GM18951 (cell line): ENCODE results near the gene KEAP1.
"Not testable (repeated sequence)": the region's sequence is repeated elsewhere in the genome, so short reads cannot be mapped to it uniquely, and the experiment has no call there.

ENCODE experiments used
- POLR2A ChIP-seq: IDR thresholded peaks from 4 replicates; pipeline ENCODE4 v1.6.1; 2011; ENCODE audit warnings: mild to moderate bottlenecking; ENCODE audit not compliant: insufficient read length, insufficient read depth; ENCODE audit errors: extremely low read depth
- in situ Hi-C: fragments of 300-500 bp; cut with MboI; formaldehyde crosslinking; loops from one replicate; pipeline ENCODE4 v1.12.0; 2022; ENCODE audit warnings: low sequenced_read_pairs, mixed read lengths, inconsistent platforms; ENCODE audit not compliant: unreplicated experiment

Gene KEAP1

DNA sequence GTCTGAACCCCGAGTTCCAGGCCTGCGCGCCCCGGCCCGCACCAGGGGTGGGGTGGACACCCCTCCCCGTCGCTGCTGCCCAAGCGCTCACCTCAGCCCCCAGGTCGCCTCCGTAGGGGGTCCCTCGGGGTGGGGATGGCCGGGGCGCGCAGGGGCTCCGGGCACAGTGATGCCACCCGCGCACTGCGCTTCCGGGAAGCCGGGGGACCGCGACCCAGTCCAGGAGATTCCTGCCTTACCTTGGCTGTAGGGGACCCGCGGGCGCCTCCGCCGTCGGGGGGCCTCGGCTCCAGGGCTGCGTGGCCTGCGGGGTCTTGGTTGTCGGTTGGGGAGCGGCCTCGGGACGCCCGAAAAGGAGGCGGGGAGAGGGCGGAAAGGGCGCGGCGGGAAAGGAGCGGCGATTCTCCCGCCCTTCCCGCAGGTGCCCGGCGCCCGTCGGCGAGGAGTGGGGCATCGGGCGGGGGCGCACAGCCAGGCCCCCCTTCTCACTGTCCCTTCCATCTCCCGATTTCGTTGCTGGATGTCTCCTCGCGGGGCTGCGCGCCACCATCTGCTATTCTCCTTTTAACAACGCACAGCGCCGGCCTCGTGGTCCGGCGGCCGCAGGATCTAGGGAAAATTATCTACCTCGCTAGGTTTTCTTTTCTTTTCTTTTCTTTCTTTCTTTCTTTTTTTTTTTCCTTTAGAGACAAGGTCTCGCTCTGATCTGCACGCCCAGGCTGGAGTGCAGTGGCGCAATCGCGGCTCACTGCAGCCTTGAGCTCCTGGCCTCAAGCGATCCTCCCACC, at the start of gene KEAP1:
Gene KEAP1 (minus strand): TSS at position 355 of the 788 bp plus-strand sequence. CDS start 3,323 bp downstream, outside the sequence.
- in situ Hi-C loops = no loop called here
- no peak for TF ChIP-seq POLR2A

DNA sequence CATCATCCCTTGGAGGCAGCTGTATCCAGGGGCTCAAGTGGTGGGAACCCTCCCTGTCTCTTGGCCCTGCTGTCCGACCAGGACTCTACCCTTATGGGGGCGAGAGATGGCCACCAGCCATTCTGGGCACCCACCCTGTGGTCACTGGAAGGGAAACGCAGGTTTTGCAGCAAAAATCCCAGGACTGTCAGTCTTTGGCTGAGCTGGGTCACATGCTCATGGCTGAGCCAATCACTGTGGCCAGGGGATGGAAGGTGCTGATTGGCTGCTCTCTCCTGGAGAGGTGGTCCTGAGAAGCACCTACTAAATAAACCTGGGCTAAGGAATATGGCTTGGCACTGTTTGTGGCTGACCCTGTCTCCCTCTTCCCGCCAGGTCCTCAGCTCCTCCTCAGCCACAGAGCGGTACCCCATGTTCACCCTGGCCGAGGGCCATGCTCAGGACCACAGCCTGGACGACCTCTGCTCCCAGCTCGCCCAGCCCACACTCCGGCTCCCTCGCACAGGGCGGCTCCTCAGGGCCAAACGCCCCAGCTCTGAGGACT, 49.4 kb upstream of the KEAP1 start:
- in situ Hi-C loops = no loop called here
- TF ChIP-seq POLR2A = peak; percentile 29

DNA sequence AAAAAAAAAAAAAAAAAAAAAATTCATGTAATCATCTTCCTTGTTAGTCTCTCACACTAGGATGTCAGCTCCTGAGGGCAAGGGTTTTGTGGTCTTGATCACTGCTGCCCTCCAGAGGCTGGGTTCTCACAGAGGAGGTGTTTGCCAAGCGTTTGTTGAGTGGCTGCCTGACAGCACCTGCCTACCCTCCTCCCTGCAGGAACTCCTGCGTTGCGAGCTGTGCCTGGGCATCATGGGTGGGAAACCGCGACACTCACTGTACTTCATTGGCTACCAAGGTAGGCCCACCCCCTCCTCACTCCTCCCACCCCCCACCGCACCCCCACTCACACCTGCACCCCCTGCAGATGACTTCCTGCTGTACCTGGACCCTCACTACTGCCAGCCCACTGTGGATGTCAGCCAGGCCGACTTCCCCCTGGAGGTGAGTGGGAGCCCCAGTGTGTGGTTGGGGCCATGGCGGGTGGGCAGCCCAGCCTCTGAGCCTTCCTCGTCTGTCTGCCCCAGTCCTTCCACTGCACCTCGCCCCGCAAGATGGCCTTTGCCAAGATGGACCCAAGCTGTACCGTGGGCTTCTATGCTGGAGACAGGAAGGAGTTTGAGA, 48.6 kb upstream of the KEAP1 start:
- in situ Hi-C loops = no loop called here

DNA sequence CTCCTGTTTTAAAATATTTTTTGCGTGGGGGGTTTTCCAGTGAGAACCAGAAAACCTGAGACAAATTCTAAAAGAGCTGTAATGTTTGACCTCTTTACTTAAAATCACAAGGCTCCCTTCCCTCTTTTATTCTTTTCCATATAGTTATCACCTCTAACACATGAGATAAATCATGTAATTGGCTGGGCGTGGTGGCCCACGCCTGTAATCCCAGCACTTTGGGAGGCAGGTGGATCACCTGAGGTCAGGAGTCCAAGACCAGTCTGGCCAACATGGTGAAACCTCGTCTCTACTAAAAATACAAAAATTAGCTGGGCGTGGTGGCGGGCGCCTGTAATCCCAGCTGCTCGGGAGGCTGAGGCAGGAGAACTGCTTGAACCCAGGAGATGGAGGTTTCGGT, 47.9 kb upstream of the KEAP1 start:
- in situ Hi-C loops = not testable (repeated sequence)

More for the DNA sequence above, 48.6 kb upstream of the KEAP1 start:
- TF ChIP-seq POLR2A = no peak

DNA sequence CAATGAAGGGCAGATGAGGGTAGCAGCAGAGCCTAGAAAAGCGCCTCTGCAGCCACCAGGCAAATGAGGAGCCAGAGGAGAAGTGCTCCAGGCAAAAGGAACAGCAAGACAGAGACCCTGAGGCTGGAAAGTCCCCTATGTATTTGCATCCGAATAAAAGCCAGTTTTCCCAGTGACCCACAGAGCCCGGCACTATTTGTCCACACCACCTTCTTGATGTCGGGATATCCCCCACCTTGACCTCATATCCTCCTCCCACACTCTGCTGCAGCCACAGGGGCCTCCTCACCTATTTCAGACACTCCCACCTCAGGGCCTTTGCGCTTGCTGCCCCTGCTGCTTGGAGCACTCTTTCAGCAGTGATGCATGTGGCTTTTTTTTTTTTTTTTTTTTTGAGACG, 47.2 kb upstream of the KEAP1 start:
- in situ Hi-C loops = no loop called here
- TF ChIP-seq POLR2A = no peak

DNA sequence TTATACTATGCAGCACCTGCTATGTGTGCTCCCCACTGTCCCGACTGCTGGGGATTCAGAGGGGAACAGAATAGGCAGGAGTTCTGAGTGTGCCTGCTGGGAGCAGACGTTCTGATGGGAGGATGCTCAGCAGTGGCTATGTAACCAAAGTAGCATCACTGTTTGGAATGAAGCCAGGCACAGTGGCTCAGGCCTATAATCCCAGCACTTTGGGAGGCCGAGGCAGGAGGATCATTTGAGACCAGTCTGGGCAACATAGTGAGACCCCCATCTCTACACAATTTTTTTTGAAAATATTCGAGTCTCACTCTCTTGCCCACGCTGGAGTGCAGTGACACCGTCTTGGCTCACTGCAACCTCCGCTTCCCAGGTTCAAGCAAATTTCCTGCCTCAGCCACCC, 46.6 kb upstream of the KEAP1 start:
- in situ Hi-C loops = no loop called here
- no peak for TF ChIP-seq POLR2A

DNA sequence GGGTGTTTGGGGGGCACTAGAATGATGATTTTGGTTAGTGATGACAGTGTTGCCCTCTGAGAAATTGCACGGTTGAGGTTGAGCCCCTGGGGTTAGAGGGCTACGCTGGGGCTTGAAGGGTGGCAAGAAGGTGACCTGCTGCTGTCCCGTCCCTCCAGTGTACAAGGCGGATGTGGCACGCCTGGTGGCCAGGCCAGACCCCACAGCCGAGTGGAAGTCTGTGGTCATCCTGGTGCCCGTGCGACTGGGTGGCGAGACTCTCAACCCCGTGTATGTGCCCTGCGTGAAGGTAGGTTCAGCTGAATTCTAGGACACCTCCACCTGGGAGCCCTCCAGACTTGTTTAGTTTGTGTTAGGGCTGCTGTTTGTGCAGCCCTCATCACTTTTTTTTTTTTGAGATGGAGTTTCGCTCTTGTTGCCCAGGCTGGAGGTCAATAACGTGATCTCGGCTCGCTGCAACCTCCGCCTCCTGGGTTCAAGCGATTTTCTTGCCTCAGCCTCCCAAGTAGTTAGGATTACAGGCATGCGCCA, 45.7 kb upstream of the KEAP1 start:
- TF ChIP-seq POLR2A = no peak
- in situ Hi-C loops = no loop called here

DNA sequence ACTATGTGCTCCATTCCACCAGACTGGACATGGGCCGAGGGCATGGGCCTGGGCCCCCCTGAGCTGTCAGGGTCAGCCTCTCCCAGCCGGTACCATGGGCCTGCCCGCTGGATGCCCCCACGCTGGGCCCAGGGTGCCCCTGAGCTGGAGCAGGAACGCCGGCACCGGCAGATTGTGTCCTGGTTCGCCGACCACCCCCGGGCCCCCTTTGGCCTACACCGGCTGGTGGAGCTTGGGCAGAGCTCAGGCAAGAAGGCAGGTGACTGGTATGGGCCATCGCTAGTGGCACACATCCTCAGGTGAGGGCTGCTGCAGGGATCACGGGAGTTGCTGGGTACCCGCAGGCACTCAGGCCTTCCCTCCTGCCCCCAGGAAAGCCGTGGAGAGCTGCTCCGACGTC, 43.7 kb upstream of the KEAP1 start:
- in situ Hi-C loops = no loop called here
- TF ChIP-seq POLR2A = no peak

DNA sequence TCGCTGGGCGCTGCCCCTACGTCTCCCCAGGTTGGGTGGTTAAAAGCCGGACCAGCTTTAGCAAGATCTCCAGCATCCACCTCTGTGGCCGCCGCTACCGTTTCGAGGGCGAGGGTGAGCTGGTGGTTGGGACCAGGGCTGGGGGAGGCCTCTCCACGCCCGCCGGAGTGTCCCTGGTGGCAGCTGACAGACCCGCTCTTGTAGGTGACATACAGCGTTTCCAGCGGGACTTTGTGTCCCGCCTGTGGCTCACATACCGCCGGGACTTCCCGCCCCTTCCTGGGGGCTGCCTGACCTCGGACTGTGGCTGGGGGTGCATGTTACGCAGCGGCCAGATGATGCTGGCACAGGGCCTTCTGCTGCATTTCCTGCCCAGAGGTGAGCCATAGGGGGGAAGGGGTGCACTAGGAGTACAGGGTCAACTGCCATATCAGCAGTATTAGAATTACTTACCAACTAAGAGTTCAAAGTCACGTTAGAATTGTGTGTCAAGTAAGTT, 41.6 kb upstream of the KEAP1 start:
- in situ Hi-C loops = no loop called here
- no peak for TF ChIP-seq POLR2A

DNA sequence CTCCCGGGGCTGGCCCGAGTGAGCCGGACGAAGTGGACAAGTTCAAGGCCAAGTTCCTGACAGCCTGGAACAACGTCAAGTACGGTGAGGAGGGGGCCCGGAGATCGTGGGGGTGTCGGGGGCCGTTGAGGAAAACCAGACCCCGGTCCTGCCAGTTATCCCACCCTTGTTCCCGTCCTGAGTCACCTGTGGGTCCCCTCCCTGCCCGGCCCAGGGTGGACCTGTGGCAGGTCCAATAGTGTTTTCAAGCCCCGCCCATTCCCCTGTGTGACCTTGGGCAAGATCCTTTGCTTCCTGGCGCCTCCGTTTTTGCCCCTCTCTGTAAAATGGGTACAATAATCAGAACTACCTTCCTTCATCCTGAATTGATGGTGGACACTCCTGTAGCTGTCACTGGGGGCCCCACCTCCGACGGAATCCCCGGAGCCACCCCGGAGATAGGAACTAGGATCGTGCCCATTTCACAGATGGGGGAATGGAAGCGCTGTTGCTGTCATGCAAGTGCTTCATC, 41.1 kb upstream of the KEAP1 start:
- in situ Hi-C loops = no loop called here

DNA sequence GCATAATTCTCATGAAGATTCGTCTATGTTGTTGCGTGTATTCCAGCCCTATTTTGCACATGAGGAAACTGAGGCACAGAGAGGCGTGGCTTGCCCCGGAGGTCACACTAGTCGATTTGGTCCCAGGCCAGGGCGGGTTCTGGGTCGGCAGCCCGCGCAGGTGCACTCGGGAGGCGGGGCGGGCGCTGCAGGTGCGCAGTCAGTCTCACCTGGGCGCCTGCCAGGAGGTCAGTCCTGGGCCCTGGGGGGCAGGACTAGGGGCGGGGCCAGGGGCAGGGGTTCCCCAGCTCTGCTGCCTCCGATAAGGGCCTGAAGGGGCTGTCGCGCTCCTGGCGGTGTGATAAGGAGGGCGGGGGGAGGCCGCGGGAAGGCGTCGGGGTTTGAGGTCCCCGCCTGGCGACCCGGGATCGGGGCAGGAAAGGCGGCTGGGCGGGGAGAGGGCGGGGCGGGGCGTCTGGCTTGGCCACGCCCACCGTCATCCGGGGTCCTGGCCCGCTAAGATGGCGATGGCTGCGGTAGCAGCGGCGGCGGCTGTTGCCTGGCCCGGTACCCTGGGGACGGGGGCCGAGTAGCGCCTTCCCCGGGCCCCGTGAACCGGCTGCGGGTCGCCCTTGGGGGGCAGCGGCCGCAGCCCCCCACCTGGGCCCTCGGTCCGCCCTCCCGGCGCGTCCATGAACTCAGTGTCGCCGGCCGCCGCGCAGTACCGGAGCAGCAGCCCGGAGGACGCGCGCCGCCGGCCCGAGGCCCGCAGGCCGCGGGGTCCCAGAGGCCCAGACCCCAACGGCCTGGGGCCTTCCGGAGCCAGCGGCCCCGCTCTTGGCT, 40.5 kb upstream of the KEAP1 start, which contains the start of gene ATG4D:
Gene ATG4D (plus strand): TSS at position 485 of the 822 bp plus-strand sequence. CDS start 187 bp downstream, at position 672.
- peak; percentile 89 for TF ChIP-seq POLR2A
- in situ Hi-C loops = no loop called here

More for the DNA sequence above, 41.1 kb upstream of the KEAP1 start:
- no peak for TF ChIP-seq POLR2A

DNA sequence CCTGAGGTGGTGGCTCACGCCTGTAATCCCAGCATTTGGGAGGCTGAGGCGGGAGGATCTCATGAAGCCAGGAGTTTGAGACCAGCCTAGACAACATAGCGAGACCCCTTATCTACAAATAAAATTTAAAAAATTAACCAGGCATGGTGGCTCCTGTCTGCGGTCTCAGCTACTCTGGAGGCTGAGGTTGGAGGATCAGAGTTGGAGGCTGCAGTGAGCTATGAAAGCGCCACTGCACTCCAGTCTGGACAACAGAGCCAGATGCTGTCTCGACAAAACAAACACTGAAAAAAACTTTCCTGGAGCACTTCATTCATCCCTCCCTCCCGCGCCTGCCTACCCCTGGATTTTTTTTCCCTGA, 39.9 kb upstream of the KEAP1 start:
- in situ Hi-C loops = no loop called here
- no peak for TF ChIP-seq POLR2A

DNA sequence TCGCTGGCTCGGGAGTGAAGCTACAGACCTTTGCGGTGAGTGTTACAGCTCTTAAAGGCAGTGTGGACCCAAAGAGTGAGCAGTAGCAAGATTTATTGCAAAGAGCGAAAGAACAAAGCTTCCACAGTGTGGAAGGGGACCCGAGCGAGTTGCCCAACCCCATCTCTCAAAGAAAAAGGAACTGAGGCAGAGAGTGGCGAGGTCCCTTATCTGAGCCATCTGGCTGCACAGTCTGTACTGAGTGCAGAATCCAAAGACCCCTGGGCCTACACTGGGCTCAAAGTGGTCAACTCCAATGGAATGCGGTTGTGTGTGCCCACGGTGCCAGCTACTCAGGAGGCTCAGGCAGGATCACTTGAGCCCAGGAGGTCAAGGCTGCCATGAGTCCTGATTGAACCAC, 35.9 kb upstream of the KEAP1 start:
- in situ Hi-C loops = not testable (repeated sequence)
